Right atrium auricular region (tissue), 2 donors: ENCODE results near the gene OR6C3. TPM values are rescaled to one million over a fixed set of nuclear protein-coding genes. Genes with fewer than 3 reads are reported as not detected.
"Not testable (repeated sequence)": the region's sequence is repeated elsewhere in the genome, so short reads cannot be mapped to it uniquely, and the experiment has no call there.

Source experiments
- DNase-seq: peaks from one replicate; pipeline ENCODE4 v3.0.0-alpha.2; 2019; ENCODE audit warnings: low spot score
- H3K27ac ChIP-seq, 2 donors: fragments of 200-600 bp; sonication (generic); 1 replicate in 1 of 2; 2 replicates in 1 of 2; pipeline ENCODE4 v1.5.1; 2016 to 2019
- H3K27me3 ChIP-seq, 2 donors: fragments of 200-600 bp; sonication (generic); one replicate each; pipeline versions ENCODE4 v1.5.1 to v1.6.0; 2017 to 2019
- H3K36me3 ChIP-seq: fragments of 200-600 bp; sonication (generic); one replicate; pipeline ENCODE4 v1.5.1; 2016
- H3K4me1 ChIP-seq, 2 donors: fragments of 200-600 bp; sonication (generic); one replicate each; pipeline versions ENCODE4 v1.5.1 to v1.6.0; 2017 to 2019
- H3K4me3 ChIP-seq, 2 donors: fragments of 200-600 bp; sonication (generic); 1 replicate in 1 of 2; 2 replicates in 1 of 2; pipeline ENCODE4 v1.5.1; 2017 to 2019; ENCODE audit warnings: mild to moderate bottlenecking in 1 of 2, moderate library complexity in 1 of 2
- H3K9me3 ChIP-seq, 2 donors: fragments of 200-600 bp; sonication (generic); one replicate each; pipeline ENCODE4 v1.5.1; 2019
- total RNA-seq, 2 donors: library from RNA; depleted of rRNA; stranded (reverse); fragments of >200 nt; gene quantifications; one replicate each; pipeline ENCODE4 v1.1.0, GENCODE V29; 2016
- TF ChIP-seq, protein P1 (sequence below), 2 donors: fragments of 200-600 bp; sonication (generic); IDR thresholded peaks; one replicate each; pipeline ENCODE4 v1.5.1; 2019; ENCODE audit warnings: antibody characterized with exemption in 2 of 2

The OR6C3 gene
- total RNA-seq = not detected

DNA sequence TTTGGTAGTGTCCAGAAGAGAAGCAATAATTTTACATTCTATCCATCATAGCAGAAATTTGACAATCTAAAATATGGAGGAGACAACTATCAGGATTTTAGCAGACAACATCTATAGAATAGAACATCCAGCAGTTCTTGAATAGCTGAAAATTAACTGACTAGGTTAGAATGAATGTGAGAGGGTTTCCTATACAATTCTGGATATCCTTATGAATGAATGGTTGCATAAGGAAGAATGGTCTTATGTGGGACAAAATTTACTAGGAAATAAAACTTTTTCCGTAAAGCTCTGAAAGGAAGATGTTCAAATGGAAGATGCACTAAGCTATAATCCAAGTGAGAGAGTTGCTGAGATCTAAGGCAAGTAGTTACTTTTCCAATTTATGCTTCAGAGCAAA is at the start of gene OR6C3:
OR6C3 (plus strand) TSS at position 301 of the 400 bp plus-strand sequence. CDS start 955 bp downstream, outside the sequence.
- H3K27ac ChIP-seq = no peak within 1 kb of the TSS
- H3K36me3 ChIP-seq = no peaks in the 10 kb centered on the region
- no peaks in the 10 kb centered on the region for H3K9me3 ChIP-seq
- H3K4me3 ChIP-seq = no peak within 1 kb of the TSS
- TF ChIP-seq, protein P1, sequence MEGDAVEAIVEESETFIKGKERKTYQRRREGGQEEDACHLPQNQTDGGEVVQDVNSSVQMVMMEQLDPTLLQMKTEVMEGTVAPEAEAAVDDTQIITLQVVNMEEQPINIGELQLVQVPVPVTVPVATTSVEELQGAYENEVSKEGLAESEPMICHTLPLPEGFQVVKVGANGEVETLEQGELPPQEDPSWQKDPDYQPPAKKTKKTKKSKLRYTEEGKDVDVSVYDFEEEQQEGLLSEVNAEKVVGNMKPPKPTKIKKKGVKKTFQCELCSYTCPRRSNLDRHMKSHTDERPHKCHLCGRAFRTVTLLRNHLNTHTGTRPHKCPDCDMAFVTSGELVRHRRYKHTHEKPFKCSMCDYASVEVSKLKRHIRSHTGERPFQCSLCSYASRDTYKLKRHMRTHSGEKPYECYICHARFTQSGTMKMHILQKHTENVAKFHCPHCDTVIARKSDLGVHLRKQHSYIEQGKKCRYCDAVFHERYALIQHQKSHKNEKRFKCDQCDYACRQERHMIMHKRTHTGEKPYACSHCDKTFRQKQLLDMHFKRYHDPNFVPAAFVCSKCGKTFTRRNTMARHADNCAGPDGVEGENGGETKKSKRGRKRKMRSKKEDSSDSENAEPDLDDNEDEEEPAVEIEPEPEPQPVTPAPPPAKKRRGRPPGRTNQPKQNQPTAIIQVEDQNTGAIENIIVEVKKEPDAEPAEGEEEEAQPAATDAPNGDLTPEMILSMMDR (IDR thresholded peaks at IDR 0.05) = no peak
- no peaks in the 10 kb centered on the region for H3K27me3 ChIP-seq
- no peaks in the 10 kb centered on the region for H3K4me1 ChIP-seq
- no peak for DNase-seq

DNA sequence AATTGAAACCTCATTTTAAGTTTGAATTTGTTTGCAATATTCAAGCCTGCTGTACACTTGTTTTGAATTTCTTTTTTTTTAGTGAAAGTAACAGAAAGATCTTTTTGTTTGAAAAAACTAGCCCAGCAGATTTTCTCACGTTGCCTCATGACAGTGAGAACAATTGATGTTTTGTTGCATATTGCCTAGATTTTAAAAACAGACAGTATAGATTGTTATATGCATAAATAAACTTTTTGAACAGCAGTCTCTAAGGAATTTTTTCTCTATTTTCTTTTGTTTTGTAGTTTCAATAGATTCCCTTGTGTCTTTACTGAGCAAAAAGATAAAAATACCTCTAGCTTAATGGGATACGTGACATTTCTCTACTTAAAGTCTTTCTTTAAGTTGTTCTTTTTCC is 49.6 kb upstream of the OR6C3 start:
- no peak overlapping the region for H3K27ac ChIP-seq
- TF ChIP-seq, protein P1 (IDR thresholded peaks at IDR 0.05) = no peak
- H3K36me3 ChIP-seq = no peaks in the 10 kb centered on the region
- H3K27me3 ChIP-seq = no peaks in the 10 kb centered on the region
- no peak for DNase-seq
- H3K4me3 ChIP-seq = no peak overlapping the region
- H3K4me1 ChIP-seq = no peaks in the 10 kb centered on the region
- H3K9me3 ChIP-seq = no peaks in the 10 kb centered on the region

DNA sequence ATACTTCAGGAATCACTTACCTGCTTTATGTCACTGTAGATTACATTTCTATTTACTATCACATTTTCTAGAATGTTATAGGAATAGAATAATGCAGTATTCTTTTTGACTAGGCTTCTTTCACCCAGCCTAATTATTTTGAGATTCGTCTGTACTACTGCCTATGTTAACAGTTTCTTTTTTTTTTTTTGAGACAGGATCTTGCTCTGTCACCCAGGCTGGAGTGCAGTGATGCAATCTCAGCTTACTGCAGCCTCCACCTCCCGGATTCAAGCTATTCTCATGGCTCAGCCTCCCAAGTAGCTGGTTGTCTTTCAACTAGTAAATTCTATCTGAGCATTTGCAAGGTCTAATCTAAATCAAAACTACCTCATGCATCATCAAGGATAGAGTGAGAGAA is 40.5 kb upstream of the OR6C3 start:
- TF ChIP-seq, protein P1 (IDR thresholded peaks at IDR 0.05) = no peak
- Histone ChIP-seq H3K4me3 (no peak overlapping the region), H3K4me1 (no peaks in the 10 kb centered on the region), H3K27ac (no peak overlapping the region), H3K27me3 (no peaks in the 10 kb centered on the region), H3K9me3 (no peaks in the 10 kb centered on the region), H3K36me3 (no peaks in the 10 kb centered on the region)
- no peak for DNase-seq

DNA sequence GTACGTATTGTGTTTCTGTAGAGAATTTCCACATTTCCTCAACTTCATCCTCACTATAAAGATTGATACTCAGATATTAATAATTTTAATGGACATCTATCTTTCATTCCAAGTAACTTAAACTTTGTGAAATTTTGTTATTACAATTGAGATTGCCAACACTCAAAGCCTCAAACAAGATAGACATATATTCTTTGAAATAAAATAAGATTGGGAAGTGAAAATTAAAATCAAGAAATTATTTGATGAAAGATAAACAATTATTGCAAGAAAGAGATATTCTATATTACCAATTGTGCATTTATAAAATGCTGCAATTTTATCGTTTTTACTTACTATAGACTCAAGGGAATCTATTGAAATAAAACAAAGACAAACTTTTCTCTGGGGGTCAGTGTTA is 34.1 kb upstream of the OR6C3 start, which contains the start of gene OR6C6:
OR6C6 (minus strand) TSS at position 101 of the 400 bp plus-strand sequence. CDS start 1,337 bp downstream, outside the sequence.
- H3K4me1 ChIP-seq = no peaks in the 10 kb centered on the region
- H3K4me3 ChIP-seq = no peak within 1 kb of the TSS
- H3K27ac ChIP-seq = no peak within 1 kb of the TSS
- H3K9me3 ChIP-seq = peaks cover 0 to 5% of the 10 kb centered on the region in 2 donors
- no peaks in the 10 kb centered on the region for H3K27me3 ChIP-seq
- H3K36me3 ChIP-seq = no peaks in the 10 kb centered on the region
- no peak for DNase-seq
- TF ChIP-seq, protein P1 (IDR thresholded peaks at IDR 0.05) = no peak

DNA sequence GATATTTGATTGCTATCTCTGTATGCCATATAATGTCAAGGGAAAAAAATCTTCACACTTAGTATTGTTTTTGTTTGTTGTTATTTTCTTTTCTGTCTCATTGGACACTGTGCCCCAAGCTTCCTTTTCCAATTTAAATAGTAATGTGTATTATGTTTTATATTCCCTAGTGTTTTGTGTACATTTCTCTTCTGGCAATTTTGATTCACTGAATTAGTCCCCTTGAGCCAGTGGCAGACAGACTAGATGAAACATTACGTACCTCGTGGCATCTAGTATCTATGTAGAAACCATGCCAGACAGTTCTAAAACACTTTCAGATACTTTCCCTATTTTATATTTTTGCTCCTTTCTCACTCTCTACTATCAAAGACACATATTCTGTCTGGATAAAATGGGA is 16.5 kb upstream of the OR6C3 start, which contains the start of gene OR6C1:
OR6C1 (plus strand) TSS at position 301 of the 400 bp plus-strand sequence. CDS start 6,257 bp downstream, outside the sequence.
- Histone ChIP-seq H3K27ac (no peak within 1 kb of the TSS), H3K4me1 (no peaks in the 10 kb centered on the region), H3K36me3 (no peaks in the 10 kb centered on the region), H3K27me3 (no peaks in the 10 kb centered on the region), H3K9me3 (no peaks in the 10 kb centered on the region), H3K4me3 (no peak within 1 kb of the TSS)
- DNase-seq = no peak
- TF ChIP-seq, protein P1 (IDR thresholded peaks at IDR 0.05) = no peak

DNA sequence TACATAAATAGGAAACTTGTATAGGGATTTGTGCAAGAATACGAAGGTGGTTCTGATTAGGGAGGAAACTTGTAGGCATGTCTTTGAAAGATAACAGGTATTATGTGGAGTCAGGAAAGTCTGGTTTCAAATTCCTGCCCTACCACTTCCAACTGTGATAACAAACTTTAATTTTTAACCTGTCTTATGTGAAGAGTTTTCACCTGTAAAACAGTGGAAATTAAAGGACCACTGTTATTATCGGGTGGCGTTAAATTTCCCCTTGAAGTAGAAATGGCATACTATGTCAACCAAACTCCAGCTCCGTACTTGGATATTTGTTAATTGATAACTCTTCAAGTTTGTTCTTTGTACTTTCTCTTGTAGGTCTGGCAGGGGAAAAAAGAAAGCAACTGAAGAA is 10.3 kb upstream of the OR6C3 start:
- H3K36me3 ChIP-seq = no peaks in the 10 kb centered on the region
- H3K27ac ChIP-seq = no peak overlapping the region
- H3K27me3 ChIP-seq = no peaks in the 10 kb centered on the region
- no peak overlapping the region for H3K4me3 ChIP-seq
- DNase-seq = no peak
- TF ChIP-seq, protein P1 (IDR thresholded peaks at IDR 0.05) = no peak
- H3K9me3 ChIP-seq = no peaks in the 10 kb centered on the region
- H3K4me1 ChIP-seq = no peaks in the 10 kb centered on the region

DNA sequence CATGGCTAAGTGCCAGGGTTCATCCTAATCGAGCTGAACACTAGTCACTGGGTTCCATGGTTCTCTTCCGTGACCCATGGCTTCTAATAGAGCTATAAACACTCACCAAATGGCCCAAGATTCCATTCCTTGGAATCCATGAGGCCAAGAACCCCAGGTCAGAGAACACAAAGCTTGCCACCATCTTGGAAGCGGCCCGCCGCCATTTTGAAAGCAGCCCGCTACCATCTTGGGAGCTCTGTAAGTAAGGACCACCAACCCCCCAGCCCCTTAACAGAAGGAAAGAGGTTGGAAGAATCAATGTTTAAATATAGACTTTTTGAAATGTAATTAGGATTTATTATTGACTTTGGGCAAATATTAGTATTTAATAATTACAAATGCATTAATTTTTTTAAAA is 4.7 kb upstream of the OR6C3 start:
- H3K36me3 ChIP-seq = not testable (repeated sequence)

More for the DNA sequence above, 4.7 kb upstream of the OR6C3 start:
- not testable (repeated sequence) for DNase-seq, H3K4me1 ChIP-seq, H3K27ac ChIP-seq, H3K27me3 ChIP-seq, H3K4me3 ChIP-seq, H3K9me3 ChIP-seq
